ENCODE results near the gene ZCCHC12.
A peak's percentile ranks its signal among the peaks of the same experiment; 100 is the strongest.
"Not testable (repeated sequence)": the region's sequence is repeated elsewhere in the genome, so short reads cannot be mapped to it uniquely, and the experiment has no call there.

The ZCCHC12 gene

DNA sequence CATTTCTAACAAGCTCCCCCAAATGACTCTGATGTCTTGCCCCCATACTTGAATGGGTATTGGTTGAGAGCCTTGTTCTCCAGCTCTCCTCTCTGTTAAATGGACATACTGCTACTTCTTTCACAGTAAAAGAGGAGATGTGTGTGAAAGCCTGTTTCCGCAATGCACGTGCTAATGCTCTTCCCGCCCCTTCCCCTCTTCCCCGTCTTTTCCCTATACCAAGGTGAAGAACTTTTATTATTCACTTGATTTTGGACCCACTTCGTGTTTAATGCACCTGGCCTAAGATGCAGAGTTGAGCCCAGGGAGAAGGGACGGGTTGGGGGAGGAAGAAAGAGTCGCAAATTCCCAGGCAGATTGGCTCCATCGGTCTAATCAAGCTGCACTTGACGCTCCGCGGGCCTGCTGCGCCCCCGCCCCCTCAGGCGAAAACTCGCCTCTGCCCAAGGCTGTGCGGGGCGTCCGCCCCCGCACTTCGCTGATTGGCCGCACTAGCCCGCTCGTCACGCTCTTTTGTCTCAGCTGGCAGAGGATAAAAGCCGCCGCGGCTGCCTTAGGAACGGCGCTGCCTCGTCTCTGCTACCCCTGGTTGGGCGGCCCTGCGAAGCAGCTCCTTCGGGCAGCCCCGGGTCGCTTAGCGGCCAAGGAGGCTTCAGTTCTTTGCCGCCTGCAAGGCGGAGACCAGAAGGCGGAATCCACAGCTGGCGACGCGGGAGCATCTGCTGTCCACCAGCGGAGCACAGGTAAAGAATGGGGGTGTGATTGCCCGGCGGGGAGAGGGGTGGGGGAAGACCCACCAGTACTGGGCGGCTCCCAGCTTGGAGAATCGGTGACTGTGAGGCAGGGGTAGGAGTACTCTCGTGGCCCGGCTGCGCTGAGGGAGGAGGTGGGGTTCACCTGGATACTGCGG is at the start of gene ZCCHC12:
Gene ZCCHC12, plus strand, starts transcription at position 562 of the 910 bp plus-strand sequence. CDS start 1,421 bp downstream, outside the sequence.
- DNase-seq: peak; percentile 33

DNA sequence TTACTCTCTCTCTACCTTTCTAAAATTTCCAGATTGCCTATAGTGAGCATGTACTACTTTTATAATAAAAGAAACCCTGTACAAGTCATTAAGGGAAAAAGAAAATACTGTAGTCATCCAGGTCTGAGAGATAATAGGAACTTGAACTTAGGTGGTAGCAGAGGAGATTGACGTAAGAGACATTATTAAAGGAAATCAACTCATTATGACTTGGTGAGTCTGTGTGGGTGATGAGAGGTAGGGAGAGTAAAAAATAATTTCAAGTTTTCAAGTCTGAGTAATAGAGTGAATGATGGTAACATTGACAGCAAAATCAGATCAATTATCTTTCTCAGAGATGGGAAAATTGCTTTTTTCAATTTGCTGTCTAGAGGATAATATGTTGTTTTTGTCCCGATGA is 44.0 kb upstream of the ZCCHC12 start:
- no peak for DNase-seq

- no peak for DNase-seq
These were observed 43.1 kb upstream of the ZCCHC12 start for GRCh38 chrX:118780509-118780908.

DNA sequence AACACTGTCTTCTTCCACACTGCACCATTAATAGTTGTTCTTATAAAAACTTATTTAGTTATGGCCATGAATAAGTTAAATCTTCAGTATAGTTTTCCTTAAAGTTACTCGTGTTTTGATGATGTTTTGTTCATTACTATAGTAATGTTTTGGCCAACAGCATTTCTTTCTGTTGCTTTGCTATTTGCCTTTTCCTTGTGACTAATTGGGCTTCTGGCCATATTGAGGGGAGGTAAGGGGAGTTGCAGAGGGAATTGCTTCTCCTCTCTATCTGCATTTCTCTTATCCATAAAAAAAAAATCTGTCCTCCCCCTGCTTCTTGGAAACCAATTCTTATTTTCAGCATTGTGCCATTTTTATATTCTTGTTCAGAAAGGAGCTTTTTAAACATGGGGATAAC is 42.7 kb upstream of the ZCCHC12 start:
- DNase-seq: no peak

DNA sequence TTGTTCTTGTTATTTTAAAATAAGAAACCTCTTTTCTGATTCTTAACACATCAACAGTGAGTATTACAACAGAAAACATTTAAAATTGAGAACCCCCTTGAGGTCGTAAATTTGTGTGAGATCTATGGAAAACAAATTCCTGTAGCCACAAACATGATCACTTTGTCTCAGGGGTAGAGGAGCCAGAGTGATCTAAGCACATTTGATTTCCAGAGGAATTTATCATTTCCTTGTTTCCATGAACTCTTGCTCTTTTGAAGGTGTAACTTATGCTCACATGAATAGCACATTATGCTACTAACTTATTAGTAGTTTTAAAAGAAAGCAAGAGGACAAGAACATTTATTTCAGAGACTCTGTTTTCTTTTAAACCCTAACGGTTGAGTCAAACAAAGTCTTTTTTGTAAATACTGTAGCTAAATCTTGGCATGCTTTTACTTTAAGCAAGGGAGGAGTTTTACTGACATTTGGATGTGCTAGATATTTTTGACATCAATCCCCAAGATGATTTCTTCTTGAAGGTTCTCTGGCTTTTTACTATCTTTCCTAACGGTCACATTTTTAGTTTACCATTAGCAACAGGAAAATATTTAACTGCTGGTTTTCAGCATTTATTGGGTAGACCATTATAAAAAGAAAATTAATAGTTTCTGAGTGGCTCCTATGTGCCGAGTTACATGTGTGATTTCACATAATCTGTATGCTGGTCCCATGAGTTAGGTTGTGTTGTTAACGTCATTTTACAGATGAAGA is 27.9 kb upstream of the ZCCHC12 start:
- no peak for DNase-seq

DNA sequence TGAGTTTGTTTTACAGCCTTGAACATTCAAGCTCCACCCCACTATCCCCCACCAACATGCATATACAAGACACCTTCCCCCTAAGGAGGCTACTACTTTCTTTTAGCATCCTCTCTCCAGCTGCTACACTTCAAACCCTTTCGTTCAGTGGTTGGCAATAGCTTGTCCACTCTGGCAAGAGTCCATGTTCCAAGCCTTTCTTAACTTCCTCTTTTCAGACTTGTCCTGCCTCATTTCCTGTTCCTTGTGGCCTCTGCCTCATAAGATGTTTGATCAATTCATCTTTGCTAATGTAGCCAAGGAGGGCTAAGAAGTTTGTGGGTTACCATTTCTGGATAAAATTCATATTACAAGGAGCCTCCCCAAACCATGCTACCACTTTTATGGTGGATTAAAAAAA is 20.8 kb upstream of the ZCCHC12 start:
- no peak for DNase-seq

DNA sequence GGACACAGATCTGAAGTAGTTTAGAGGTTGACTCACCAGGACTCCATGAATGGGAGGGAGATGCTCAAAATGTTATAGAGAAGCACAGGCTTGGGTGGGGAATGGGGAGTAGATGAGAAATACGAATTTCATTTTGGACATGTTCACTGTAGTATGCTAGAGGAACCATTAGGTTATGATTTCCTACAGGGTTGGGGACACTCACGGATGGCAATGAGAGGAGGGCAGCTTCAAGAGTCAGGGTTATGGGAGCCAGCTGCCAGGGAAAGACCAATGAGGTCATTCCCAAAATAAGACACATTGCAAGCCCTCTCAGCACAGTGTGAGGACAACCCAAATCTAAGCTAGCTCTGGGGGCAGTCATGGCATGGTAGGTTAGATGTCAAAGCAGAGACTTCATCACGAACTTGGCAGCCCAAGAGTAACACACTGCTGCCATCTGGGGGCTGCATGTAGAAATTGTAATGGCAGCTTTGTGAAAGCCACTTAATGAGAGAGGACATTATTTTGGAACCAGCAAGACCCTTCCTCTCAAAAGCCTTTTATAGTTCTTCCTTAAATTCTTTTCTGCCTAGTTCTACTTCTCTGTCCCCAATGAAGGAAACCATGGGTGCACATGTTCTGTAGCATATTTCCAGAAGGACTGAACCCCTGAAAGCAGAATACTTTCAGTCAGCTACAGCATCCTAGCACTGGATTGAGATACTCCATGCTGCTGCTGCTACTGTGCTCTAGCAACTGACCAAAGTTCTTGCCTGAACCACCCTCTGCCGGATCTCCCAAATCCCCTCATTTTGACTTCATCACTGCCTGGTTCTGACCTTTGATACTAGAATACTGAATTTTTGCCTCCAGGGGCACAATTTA is 16.2 kb upstream of the ZCCHC12 start:
- DNase-seq: peak in 1 of 2 donors; percentile 16

DNA sequence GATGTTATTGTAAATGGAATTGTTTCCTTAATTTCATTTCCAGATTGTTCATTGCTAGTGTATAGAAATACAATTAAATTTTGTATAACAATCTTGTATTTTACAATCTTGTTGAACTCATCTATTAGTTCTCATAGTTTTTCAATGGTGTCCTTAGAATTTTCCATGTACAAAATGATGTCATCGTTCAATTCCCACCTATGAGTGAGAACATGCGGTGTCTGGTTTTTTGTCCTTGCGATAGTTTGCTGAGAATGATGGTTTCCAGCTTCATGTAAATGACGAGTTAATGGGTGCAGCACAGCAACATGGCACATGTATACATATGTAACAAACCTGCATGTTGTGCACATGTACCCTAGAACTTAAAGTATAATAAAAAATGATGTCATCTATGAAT is 6.4 kb upstream of the ZCCHC12 start:
- not testable (repeated sequence) for DNase-seq

DNA sequence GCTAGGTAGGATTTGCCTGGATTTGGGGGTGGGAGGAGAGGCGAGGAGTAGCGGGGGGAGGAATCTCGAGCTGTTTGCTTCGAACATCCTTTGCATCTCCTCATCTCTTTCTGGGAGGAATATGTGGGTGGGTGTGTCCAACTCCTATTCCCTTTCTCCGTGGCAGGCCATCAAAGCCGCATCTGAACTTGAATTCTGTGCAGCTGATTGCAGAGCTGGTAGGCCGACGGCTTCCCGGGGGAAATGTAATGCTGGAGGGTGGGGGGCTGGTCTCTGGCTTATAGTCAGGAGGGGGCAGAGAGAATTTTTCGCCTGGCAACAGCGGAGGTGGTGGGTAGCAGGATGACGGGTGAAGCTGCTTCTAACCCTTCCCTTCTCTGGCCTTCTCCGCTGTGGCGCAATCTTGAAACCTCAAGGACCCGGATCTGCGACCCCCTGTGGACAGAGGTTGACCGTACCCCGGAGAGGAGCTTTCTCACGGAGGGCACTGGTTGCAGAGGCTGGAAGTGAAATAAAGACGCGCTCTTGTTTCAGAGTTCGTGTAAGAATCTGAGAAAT is 628 bp downstream of the ZCCHC12 start:
- DNase-seq: no peak

GRCh38 chrX:118825227-118825626 is 1.6 kb downstream of the ZCCHC12 start:
- DNase-seq: no peak

DNA sequence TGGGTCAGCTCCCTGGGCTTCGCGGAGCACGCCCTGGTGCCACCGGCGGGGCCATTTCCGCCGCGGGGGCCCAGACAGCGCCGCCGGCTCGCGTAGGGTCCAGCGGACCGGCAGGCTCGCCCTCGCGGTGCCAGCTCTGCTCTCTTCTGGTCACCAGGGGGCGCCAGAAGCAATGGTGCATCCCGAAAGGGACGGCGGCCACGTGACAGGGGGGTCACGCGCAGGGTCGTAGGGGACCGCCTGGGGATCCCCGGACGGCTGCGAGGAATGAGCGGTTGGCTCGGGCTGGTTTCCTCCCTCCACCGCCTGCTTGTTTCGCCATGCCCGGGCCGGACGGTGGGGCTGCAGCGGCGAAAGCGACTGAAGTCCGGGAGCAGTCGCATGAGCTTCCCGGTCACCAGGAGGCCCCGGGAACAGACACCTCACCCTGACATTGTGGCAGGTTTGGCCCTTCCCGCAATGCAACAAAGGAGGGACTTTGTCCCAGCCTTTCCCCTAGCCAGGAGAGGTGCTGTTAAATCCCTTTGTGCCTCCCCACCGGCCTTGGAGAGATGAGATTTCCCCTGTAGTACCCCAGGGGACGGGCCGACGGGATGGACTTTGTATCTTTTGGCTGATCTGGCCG is 15.8 kb downstream of the ZCCHC12 start:
- peak; percentile 44 to 60 for DNase-seq

GRCh38 chrX:118847676-118848075 is 24.1 kb downstream of the ZCCHC12 start:
- no peak for DNase-seq

DNA sequence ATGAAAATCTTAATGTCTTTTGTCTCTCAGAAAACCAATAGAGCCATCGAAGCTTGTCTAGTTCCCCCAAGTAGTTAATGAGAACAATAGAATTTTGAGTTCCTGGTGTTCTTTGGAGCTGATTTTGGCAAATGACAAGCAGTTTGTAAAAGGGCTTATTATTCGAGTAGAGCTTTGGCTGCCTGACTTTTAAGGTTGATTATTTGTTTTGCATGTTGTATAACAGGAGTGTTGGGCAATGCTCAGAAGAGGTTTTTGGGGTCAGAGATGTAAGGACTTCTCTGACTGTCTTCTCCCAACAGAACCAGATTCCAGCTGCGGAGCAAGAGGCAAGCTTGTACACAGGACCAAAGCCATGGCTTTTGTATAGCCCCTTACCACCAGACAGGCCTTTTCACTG is 30.0 kb downstream of the ZCCHC12 start:
- DNase-seq: no peak

DNA sequence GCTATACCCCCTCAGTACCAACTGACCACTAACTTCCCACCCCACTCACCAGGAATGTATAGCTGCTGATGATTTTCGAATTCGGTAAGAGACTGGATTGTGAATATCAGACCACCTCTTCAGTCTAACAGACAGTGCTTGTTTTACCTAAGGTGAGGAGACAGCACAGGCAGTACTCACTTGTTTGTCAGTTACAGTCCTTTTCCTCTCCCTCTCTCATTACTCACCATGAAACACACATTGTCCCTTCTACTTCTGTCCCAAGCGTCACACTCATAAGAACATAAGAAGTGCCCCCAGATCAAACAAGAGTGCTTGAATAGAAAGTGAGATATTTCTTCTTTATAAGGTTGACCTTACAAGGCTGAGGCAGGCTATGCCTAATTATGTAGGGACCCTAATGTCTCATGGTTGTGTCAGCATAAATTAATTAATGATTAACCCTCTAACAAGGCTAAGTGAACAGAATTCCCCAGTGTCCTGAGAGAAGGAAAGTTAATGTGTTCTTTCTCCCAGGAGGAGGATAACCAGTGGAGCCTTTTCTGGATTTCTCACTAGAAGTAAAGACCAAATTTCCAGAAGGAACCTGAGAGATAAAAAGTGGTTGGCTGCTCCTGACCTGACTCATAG is 32.2 kb downstream of the ZCCHC12 start:
- no peak for DNase-seq

DNA sequence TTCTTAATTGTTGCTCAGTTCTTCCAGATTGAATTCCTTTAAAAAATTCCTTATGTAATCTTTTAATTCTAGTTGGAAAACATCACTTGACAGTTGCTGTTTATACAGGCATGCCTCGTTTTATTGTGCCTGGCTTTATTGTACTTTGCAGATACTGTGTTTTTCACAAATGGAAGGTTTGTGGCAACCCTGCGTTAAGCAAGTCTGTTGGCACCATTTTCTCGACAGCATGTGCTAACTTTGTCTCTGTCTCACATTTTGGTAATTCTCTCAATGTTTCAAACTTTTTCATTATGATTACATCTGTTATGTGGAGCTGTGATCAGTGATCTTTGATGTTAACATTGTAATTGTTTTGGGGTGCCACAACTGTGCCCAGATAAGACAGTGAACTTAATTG is 33.4 kb downstream of the ZCCHC12 start:
- DNase-seq: no peak

DNA sequence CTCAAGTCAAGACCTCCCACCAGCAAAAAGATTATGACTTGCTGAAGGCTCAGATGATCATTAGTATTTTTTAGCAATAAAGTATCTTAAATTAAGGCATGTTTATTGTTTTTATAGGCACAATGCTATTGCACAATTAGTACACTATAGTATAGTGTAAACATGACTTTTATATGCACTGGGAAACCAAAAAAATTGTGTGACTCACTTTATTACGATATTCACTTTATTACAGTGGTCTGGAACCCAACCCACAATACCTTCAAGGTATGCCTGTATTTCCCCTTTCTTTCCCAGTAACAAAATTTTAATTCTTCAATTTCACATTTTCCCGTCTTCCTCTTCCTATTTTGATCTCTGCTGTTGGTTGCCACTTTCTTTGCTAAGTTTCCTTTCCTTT is 37.7 kb downstream of the ZCCHC12 start:
- DNase-seq: no peak

- DNase-seq: no peak
These were observed 38.5 kb downstream of the ZCCHC12 start for GRCh38 chrX:118862091-118862490.

DNA sequence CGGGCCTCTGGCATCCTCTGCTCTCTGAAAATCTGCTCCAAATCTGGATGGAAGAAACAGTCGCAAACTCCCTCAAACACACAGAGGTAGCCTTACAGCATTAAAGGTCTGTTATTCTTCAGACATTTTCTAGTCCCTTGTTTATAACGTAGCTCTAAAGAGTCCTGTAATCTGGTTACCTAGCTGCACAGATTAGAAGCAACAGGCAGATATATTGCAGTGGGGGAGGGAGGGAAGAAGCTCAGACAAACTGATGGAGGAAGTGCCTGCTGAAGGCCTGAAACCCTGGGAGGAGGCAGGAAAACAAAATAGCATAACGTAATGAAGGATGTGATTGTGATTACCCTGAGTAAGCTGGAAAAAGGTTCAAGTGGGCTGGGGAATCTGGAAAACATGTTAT is 39.4 kb downstream of the ZCCHC12 start:
- no peak for DNase-seq

DNA sequence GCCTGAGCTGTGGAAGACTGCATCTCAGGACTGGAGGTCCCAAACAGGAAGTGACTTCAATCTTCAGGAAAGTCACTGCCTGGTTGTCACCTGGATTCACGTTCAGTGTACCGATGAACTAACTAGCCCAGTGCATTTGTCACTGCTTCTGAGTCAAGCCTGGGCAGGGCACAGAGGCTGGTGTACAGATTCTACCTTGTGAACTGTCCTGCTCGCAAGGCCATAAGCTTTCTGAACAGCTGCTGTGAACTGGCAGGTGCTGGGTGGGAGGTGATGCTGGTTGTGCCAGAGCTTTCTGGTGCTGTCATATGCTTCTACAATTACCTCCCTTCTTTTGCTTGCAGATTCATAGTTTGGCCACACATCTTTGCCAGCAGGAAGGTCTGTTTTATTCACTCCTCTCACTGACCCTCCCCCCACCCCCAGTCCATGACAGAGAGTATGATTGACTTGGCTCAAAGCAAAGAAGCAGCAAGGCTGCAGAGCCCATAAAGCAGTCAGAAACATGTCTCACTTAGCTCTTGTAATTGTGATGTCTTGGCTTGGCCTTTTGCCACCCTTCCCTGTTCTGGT is 40.5 kb downstream of the ZCCHC12 start:
- no peak for DNase-seq

DNA sequence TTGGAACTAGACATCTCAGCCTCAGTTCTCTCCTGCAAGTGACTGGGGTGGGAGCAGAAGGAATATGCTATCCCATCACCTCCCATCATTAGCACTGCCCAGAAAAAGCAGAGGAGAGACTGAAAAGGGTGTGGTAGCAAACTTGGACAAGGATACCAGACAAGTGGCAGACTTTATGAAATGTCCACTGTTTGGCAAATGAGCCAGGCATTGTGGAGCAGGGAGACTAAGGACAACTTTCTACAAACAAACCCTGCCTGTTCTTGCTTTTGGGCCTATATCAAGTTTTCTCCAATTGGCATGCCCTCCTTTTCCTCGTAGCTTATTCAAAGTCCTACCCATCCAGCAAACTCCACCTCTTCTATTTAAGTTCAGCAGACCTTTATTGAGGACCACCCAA is 41.6 kb downstream of the ZCCHC12 start:
- DNase-seq: no peak

DNA sequence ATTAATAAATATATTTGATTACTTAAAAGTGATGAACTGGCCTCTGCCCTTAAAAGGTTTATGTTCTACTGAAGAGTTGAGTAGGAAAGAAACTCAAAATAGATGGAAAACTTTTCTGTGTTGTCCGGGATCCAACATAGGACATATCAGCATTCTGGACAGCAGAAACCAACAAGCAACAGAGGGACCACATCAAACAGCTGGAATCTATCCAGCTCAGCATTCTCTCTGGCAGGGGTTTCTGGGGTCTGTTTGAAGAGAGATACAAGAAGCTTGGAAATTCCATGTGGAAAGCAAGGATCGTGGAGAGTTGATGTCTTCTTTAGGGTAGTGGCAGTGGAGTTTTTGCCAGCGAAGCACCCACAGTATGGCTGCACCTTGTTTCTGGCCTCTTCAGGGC is 43.6 kb downstream of the ZCCHC12 start:
- no peak for DNase-seq

Measured in activated CD4-positive, alpha-beta T cell treated with anti-CD3 and anti-CD28 coated beads for 4 hours (primary cell).